Measurements from ENCODE around the gene NID1. TPM values are rescaled to one million over a fixed set of nuclear protein-coding genes. Genes with fewer than 3 reads are reported as not detected.

NID1 gene, protein sequence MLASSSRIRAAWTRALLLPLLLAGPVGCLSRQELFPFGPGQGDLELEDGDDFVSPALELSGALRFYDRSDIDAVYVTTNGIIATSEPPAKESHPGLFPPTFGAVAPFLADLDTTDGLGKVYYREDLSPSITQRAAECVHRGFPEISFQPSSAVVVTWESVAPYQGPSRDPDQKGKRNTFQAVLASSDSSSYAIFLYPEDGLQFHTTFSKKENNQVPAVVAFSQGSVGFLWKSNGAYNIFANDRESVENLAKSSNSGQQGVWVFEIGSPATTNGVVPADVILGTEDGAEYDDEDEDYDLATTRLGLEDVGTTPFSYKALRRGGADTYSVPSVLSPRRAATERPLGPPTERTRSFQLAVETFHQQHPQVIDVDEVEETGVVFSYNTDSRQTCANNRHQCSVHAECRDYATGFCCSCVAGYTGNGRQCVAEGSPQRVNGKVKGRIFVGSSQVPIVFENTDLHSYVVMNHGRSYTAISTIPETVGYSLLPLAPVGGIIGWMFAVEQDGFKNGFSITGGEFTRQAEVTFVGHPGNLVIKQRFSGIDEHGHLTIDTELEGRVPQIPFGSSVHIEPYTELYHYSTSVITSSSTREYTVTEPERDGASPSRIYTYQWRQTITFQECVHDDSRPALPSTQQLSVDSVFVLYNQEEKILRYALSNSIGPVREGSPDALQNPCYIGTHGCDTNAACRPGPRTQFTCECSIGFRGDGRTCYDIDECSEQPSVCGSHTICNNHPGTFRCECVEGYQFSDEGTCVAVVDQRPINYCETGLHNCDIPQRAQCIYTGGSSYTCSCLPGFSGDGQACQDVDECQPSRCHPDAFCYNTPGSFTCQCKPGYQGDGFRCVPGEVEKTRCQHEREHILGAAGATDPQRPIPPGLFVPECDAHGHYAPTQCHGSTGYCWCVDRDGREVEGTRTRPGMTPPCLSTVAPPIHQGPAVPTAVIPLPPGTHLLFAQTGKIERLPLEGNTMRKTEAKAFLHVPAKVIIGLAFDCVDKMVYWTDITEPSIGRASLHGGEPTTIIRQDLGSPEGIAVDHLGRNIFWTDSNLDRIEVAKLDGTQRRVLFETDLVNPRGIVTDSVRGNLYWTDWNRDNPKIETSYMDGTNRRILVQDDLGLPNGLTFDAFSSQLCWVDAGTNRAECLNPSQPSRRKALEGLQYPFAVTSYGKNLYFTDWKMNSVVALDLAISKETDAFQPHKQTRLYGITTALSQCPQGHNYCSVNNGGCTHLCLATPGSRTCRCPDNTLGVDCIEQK
- total RNA-seq (2014; rRNA removed; shearing (Covaris generic)): not detected in 2 replicates
- not detected in 2 replicates for total RNA-seq (2022)
- Bru-seq, nascent RNA: not detected
- not detected for BruChase-seq, experiment 1, labeled RNA remaining after a 6-hour chase
- BruChase-seq, experiment 2, labeled RNA remaining after a 2-hour chase: not detected
- long read RNA-seq: 0 reads

GRCh38 chr1:236064674-236065508, at the start of gene NID1:
TSS of gene NID1 (minus strand) at chr1:236065090. CDS start at chr1:236065079, 11 bp downstream.
- no peak within 1 kb of the TSS for H3K4me3 ChIP-seq (ENCODE audit: low read depth, low read length, poor library complexity, severe bottlenecking)
- POLR2A ChIA-PET: no interaction called here
- no peaks in the 10 kb centered on the region for H4K20me1 ChIP-seq (ENCODE audit: insufficient read depth, low read length)
- CTCF ChIA-PET (ENCODE audit: unreplicated experiment): no interaction called here
- intact Hi-C loops (cut with micrococcal nuclease; ENCODE audit: unreplicated experiment): no loop called here
- no peaks in the 10 kb centered on the region for H3K9me3 ChIP-seq (ENCODE audit: low read length)
- H3K4me2 ChIP-seq (ENCODE audit: low read length): no peak within 1 kb of the TSS
- no peak within 1 kb of the TSS for H2AFZ ChIP-seq (ENCODE audit: low read length)
- H3K9me2 ChIP-seq (ENCODE audit: insufficient read depth, low read length): no peaks in the 10 kb centered on the region
- no peak within 1 kb of the TSS for H3K27ac ChIP-seq (ENCODE audit: low read depth, low read length, poor library complexity, severe bottlenecking)
- H3K79me2 ChIP-seq (ENCODE audit: insufficient read depth, low read depth, low read length): no peaks in the 10 kb centered on the region
- H3K4me1 ChIP-seq (ENCODE audit: insufficient read depth, low read length, poor library complexity, severe bottlenecking): no peaks in the 10 kb centered on the region
- no TSS peak for BruUV-seq (replicated peaks)
- DNase-seq (ENCODE audit: low spot score): no peak
- TF ChIP-seq EZH2phosphoT487 (IDR thresholded peaks at IDR 0.05; ENCODE audit: borderline replicate concordance, low read depth, low read length): no peak
- no peak for TF ChIP-seq CTCF (conservative IDR thresholded peaks at IDR 0.05; ENCODE audit: low read length)
- H3K36me3 ChIP-seq (ENCODE audit: insufficient read depth, low read length): no peaks in the 10 kb centered on the region

DNA sequence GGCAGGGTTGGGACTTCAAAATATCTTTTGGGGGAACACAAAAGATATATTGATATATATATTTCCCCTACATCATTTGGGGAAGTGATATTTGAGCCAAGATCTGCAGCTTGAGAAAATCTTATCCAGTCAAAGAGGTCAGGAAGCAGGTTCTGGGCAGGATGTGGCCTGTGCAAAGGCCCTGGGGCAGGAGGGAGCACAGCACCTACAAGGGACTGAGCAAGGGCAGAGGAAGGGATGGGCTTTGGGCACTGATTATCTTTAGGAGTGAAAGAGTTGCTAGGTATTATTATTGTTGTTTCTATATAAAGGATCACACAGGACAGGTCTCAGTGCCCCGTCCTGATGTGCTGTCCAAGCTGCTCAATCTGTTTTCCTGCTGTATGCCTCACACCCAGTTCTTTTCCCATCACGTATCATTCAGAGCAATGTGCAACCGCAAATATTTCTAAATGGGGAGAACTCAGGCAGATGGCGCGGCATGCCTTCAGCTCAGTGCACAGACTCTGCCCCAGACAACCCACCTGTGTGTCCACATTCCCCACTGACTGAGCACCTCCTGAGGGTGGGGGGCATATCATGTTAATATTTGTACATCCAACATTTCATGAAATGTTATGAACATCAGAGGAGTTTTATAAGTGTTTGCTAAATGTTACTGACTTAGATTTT, 49.3 kb upstream of the NID1 start:
- Histone ChIP-seq H3K36me3 (ENCODE audit: insufficient read depth, low read length) (no peaks in the 10 kb centered on the region), H3K79me2 (ENCODE audit: insufficient read depth, low read depth, low read length) (no peaks in the 10 kb centered on the region), H4K20me1 (ENCODE audit: insufficient read depth, low read length) (no peaks in the 10 kb centered on the region), H3K27ac (ENCODE audit: low read depth, low read length, poor library complexity, severe bottlenecking) (no peak overlapping the region), H2AFZ (ENCODE audit: low read length) (no peak overlapping the region), H3K4me2 (ENCODE audit: low read length) (no peak overlapping the region), H3K9me2 (ENCODE audit: insufficient read depth, low read length) (no peaks in the 10 kb centered on the region), H3K9me3 (ENCODE audit: low read length) (no peaks in the 10 kb centered on the region), H3K4me3 (ENCODE audit: low read depth, low read length, poor library complexity, severe bottlenecking) (no peak overlapping the region), H3K4me1 (ENCODE audit: insufficient read depth, low read length, poor library complexity, severe bottlenecking) (no peaks in the 10 kb centered on the region)
- no TSS peak for BruUV-seq (replicated peaks)
- TF ChIP-seq CTCF (conservative IDR thresholded peaks at IDR 0.05; ENCODE audit: low read length): no peak
- CTCF ChIA-PET (ENCODE audit: unreplicated experiment): no interaction called here
- intact Hi-C loops (cut with micrococcal nuclease; ENCODE audit: unreplicated experiment): no loop called here
- no peak for DNase-seq (ENCODE audit: low spot score)
- POLR2A ChIA-PET: interaction anchor here (0.7 kb wide), 1 partner anchor 16 kb away, joined by 4 read pairs; no protein-coding TSS in a partner anchor

Data from OCI-LY7 (cell line).